Astrocyte of the cerebellum (primary cell): Measurements from ENCODE around the gene AFF3.

Experiments
- DNase-seq: peaks from one replicate; pipeline ENCODE4 v3.0.0-alpha.2; 2011; ENCODE audit warnings: low read depth
- H3K4me3 ChIP-seq: 2 replicates; pipeline ENCODE4 v1.5.1; 2011; ENCODE audit warnings: mild to moderate bottlenecking, low read depth, low read length, moderate library complexity
- CTCF ChIP-seq: IDR thresholded peaks from 2 replicates; pipeline ENCODE4 v1.5.1; 2012; ENCODE audit warnings: low read length, low read depth, moderate library complexity, mild to moderate bottlenecking; ENCODE audit errors: missing control alignments
- in situ Hi-C: cut with HindIII; loops from 2 replicates; pipeline ENCODE4 v1.10.0; 2017; ENCODE audit warnings: low sequenced_read_pairs

AFF3 gene

GRCh38 chr2:99926986-99927385 is 215.4 kb downstream of the AFF3 start:
- no peak for TF ChIP-seq CTCF
- DNase-seq, result no peak
- no peak overlapping the region for H3K4me3 ChIP-seq
- in situ Hi-C loops, result no loop called here

GRCh38 chr2:99925960-99926359 is 216.4 kb downstream of the AFF3 start:
- H3K4me3 ChIP-seq, result no peak overlapping the region
- in situ Hi-C loops, result no loop called here
- no peak for DNase-seq
- TF ChIP-seq CTCF, result no peak

- H3K4me3 ChIP-seq, result no peak overlapping the region
- no peak for DNase-seq
- in situ Hi-C loops, result no loop called here
- no peak for TF ChIP-seq CTCF
Observed at GRCh38 chr2:99922664-99923063, 219.7 kb downstream of the AFF3 start.

GRCh38 chr2:99921903-99922302 is 220.5 kb downstream of the AFF3 start:
- in situ Hi-C loops, result no loop called here
- H3K4me3 ChIP-seq, result no peak overlapping the region
- no peak for DNase-seq
- TF ChIP-seq CTCF, result no peak

DNA sequence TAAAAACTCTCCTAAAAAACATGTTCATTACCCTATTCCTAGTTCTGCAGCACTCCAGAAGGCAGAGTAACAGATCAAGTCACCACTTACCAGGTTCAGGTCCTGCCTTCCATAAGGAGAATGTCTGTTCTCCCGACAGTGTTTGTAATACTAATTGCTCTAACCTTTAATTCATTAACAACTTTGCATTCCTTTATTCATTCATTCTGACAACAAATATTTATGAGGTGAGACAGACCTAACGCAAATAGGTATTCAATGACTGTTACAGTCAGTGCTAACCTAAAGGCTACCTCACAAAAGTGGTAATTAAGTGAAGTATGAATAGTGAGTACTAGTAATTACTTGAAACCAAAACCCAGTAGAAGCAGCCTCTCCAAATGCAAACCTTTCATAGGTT is 224.0 kb downstream of the AFF3 start:
- DNase-seq, result no peak

DNA sequence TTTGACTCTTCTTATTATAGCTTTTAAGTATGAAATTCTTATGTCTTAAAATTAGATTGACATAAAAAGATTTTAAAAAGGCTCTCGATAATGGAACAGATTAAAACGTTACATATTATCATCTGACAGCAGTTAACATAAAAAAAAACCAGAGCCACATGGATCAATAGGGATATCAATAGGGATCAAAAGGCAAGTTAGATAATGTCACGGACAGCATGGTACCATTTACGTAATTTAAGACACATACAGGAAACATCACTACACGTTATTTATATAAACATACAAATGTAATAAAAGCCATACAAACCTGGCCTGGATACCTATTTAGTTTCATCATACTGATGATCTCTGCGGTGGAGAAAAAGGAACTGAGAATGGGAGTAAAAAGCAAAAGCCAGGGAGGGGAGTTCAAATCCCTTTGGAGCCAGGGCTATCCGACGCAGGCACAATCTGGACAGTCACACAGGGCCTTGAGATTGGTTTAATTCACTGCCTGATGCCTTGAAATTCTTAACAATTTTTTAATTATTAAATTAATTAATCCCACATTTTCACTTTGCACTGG is 227.2 kb downstream of the AFF3 start:
- DNase-seq, result no peak
- in situ Hi-C loops, result no loop called here
- H3K4me3 ChIP-seq, result no peak overlapping the region
- TF ChIP-seq CTCF, result no peak

More for the DNA sequence above, 224.0 kb downstream of the AFF3 start:
- no peak for TF ChIP-seq CTCF
- H3K4me3 ChIP-seq, result no peak overlapping the region
- in situ Hi-C loops, result no loop called here

DNA sequence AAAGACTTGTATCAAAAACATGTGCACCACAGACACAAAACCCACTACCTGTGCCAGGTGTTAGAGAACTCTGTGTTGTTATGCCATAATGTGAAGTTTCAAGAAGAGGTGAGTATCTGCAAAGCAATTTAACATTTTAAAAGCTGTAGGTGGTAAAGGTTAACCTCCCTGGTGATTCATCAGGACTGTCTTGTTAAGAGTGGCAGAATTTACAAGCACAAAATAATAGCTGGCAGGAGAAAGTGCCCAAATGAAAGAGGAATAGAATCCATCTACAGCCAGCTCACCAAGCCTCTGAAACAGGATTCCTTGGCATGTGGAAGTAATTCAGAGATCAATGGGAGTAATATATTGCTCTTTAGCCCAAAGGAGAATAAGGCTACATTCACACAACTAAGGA is 230.7 kb downstream of the AFF3 start:
- no peak overlapping the region for H3K4me3 ChIP-seq
- no peak for DNase-seq
- TF ChIP-seq CTCF, result no peak
- in situ Hi-C loops, result no loop called here
